CD14-positive monocyte (primary cell): Measurements from ENCODE around the gene NTRK3. TPM values are rescaled to one million over a fixed set of nuclear protein-coding genes. Genes with fewer than 3 reads are reported as not detected.

Source experiments
- DNase-seq, 3 donors: peaks; one replicate each; pipeline ENCODE4 v3.0.0-alpha.2; 2011 to 2022
- H2AFZ ChIP-seq: 2 replicates; pipeline ENCODE4 v1.6.0; 2012; ENCODE audit warnings: mild to moderate bottlenecking, low read depth, low read length, inconsistent platforms; ENCODE audit not compliant: insufficient read depth, poor library complexity, severe bottlenecking
- H3K27ac ChIP-seq, 2 donors: 1 replicate in 1 of 2; 2 replicates in 1 of 2; pipeline ENCODE4 v1.5.1; 2012 to 2013; ENCODE audit warnings: low read length in 2 of 2, control low read depth in 1 of 2, inconsistent platforms in 1 of 2, low read depth in 1 of 2, mild to moderate bottlenecking in 1 of 2
- H3K27me3 ChIP-seq, 2 donors: one replicate each; pipeline versions ENCODE4 v1.6.0 to v1.6.1; 2011 to 2013; ENCODE audit warnings: low read length in 2 of 2; ENCODE audit not compliant: control insufficient read depth in 2 of 2, insufficient read depth in 2 of 2
- H3K36me3 ChIP-seq, 2 donors: replicated peaks in 1 of 2; 1 replicate in 1 of 2; 2 replicates in 1 of 2; pipeline versions ENCODE4 v1.5.1 to v1.6.1; 2012 to 2013; ENCODE audit warnings: low read length in 2 of 2, control low read depth in 1 of 2, inconsistent platforms in 1 of 2, mild to moderate bottlenecking in 1 of 2; ENCODE audit not compliant: insufficient read depth in 2 of 2, control insufficient read depth in 1 of 2
- H3K4me1 ChIP-seq, 2 donors: 1 replicate in 1 of 2; 2 replicates in 1 of 2; pipeline versions ENCODE4 v1.5.1 to v1.6.1; 2012 to 2013; ENCODE audit warnings: low read length in 2 of 2, control low read depth in 1 of 2, inconsistent platforms in 1 of 2, mild to moderate bottlenecking in 1 of 2, moderate library complexity in 1 of 2; ENCODE audit not compliant: insufficient read depth in 2 of 2, control insufficient read depth in 1 of 2
- H3K4me2 ChIP-seq: replicated peaks from 2 replicates; pipeline ENCODE3; 2012; ENCODE audit warnings: low read length, moderate library complexity, mild to moderate bottlenecking; ENCODE audit not compliant: poor library complexity, severe bottlenecking; ENCODE audit errors: extremely low read depth
- H3K4me3 ChIP-seq, 3 experiments: fragments of 200-600 bp in 1 of 3; sonication (generic) in 1 of 3; replicated peaks in 1 of 3; 1 replicate in 2 of 3; 2 replicates in 1 of 3; pipeline ENCODE4 v1.5.1; 2011 to 2013; ENCODE audit warnings: low read length in 3 of 3, mild to moderate bottlenecking in 3 of 3, control low read depth in 2 of 3, low read depth in 2 of 3, inconsistent platforms in 1 of 3, moderate library complexity in 1 of 3
- H3K79me2 ChIP-seq: 2 replicates; pipeline ENCODE4 v1.6.0; 2012; ENCODE audit warnings: mild to moderate bottlenecking, control low read depth, inconsistent platforms, low read length, moderate library complexity; ENCODE audit not compliant: insufficient read depth
- H3K9ac ChIP-seq: 2 replicates; pipeline ENCODE4 v1.6.0; 2017; ENCODE audit warnings: low read length, mild to moderate bottlenecking; ENCODE audit not compliant: insufficient read depth, poor library complexity, severe bottlenecking
- H3K9me3 ChIP-seq, 2 donors: replicated peaks in 1 of 2; 1 replicate in 1 of 2; 2 replicates in 1 of 2; pipeline versions ENCODE4 v1.5.1 to v1.6.1; 2012 to 2013; ENCODE audit warnings: low read length in 2 of 2, control low read depth in 1 of 2; ENCODE audit not compliant: control insufficient read depth in 1 of 2, insufficient read depth in 1 of 2
- H4K20me1 ChIP-seq: 2 replicates; pipeline ENCODE4 v1.6.0; 2012; ENCODE audit warnings: mild to moderate bottlenecking, low read length, control low read depth, moderate library complexity; ENCODE audit not compliant: insufficient read depth
- H3K27ac Mint-ChIP-seq, 7 donors: one replicate each; pipeline ENCODE4 v1.8.0; 2020; ENCODE audit warnings: mild to moderate bottlenecking in 7 of 7, mixed read lengths in 7 of 7, moderate library complexity in 6 of 7, inconsistent platforms in 2 of 7
- H3K27me3 Mint-ChIP-seq, 3 donors: one replicate each; pipeline ENCODE4 v1.8.0; 2021 to 2022; ENCODE audit warnings: low read depth in 3 of 3, mild to moderate bottlenecking in 3 of 3, mixed read lengths in 3 of 3, moderate library complexity in 3 of 3, inconsistent platforms in 1 of 3
- H3K36me3 Mint-ChIP-seq, 2 donors: one replicate each; pipeline ENCODE4 v1.8.0; 2020; ENCODE audit warnings: mixed read lengths in 2 of 2, inconsistent platforms in 1 of 2, mild to moderate bottlenecking in 1 of 2
- H3K4me1 Mint-ChIP-seq: one replicate; pipeline ENCODE4 v1.8.0; 2020; ENCODE audit warnings: mild to moderate bottlenecking, mixed read lengths
- H3K4me3 Mint-ChIP-seq, 2 donors: one replicate each; pipeline ENCODE4 v1.8.0; 2020; ENCODE audit warnings: mild to moderate bottlenecking in 2 of 2, mixed read lengths in 2 of 2, moderate library complexity in 1 of 2
- H3K9me3 Mint-ChIP-seq, 7 donors: one replicate each; pipeline ENCODE4 v1.8.0; 2020 to 2022; ENCODE audit warnings: mixed read lengths in 7 of 7, mild to moderate bottlenecking in 6 of 7, moderate library complexity in 6 of 7, inconsistent platforms in 2 of 7
- CTCF ChIP-seq: fragments of 200-600 bp; IDR thresholded peaks from one replicate; pipeline ENCODE4 v1.8.0; 2022; ENCODE audit warnings: antibody characterized with exemption, mild to moderate bottlenecking
- WGBS: methylation state at CpG from one replicate; pipeline ENCODE4 v1.1.5; 2013; ENCODE audit warnings: missing lambda C conversion rate; ENCODE audit not compliant: insufficient coverage; 5-methylcytosine and 5-hydroxymethylcytosine counted together
- intact Hi-C, 2 donors: fragments of 100-400 bp; cut with micrococcal nuclease; formaldehyde crosslinking; loops; one replicate each; pipeline versions ENCODE4 v1.15.0 to v1.15.1; 2023
- polyA plus RNA-seq, 3 donors: library from polyadenylated mRNA; depleted of rRNA in 1 of 3; unstranded in 2 of 3; stranded (reverse) in 1 of 3; fragments of 300-500 nt in 2 of 3; fragments of >200 nt in 1 of 3; fragmentation: Illumina TruSeq in 2 of 3; gene quantifications; 1 replicate in 2 of 3; 2 replicates in 1 of 3; pipeline ENCODE4 v1.2.3, GENCODE V29; 2012 to 2021

Gene NTRK3
- polyA plus RNA-seq, 3 donors = not detected

- Histone ChIP-seq H3K4me2 (no peak overlapping the region), H3K9me3 (no peaks in the 10 kb centered on the region), H4K20me1 (no peaks in the 10 kb centered on the region), H3K4me3 (no peak overlapping the region), H3K27me3 (no peaks in the 10 kb centered on the region), H3K36me3 (no peaks in the 10 kb centered on the region), H3K4me1 (no peaks in the 10 kb centered on the region), H2AFZ (no peak overlapping the region), H3K9ac (no peak overlapping the region), H3K27ac (no peak overlapping the region), H3K79me2 (no peaks in the 10 kb centered on the region)
- WGBS = no CpG with 5 or more reads among the region's 5 CpGs
- no peaks in the 10 kb centered on the region for H3K36me3 Mint-ChIP-seq
- intact Hi-C loops = no loop called here
- peaks cover 0 to 5% (median 0%) of the 10 kb centered on the region in 7 donors for H3K9me3 Mint-ChIP-seq
- no peak for DNase-seq
- H3K4me3 Mint-ChIP-seq = no peak overlapping the region
- TF ChIP-seq CTCF = no peak
- no peaks in the 10 kb centered on the region for H3K4me1 Mint-ChIP-seq
- H3K27me3 Mint-ChIP-seq = peaks cover 0 to 6% (median 0%) of the 10 kb centered on the region in 3 donors
- no peak overlapping the region for H3K27ac Mint-ChIP-seq
Measured at GRCh38 chr15:88178631-88179030, 77.9 kb downstream of the NTRK3 start.

- peaks cover 0 to 6% (median 0%) of the 10 kb centered on the region in 3 donors for H3K27me3 Mint-ChIP-seq
- no peak overlapping the region for H2AFZ ChIP-seq
- no peaks in the 10 kb centered on the region for H3K4me1 ChIP-seq
- no peaks in the 10 kb centered on the region for H3K4me1 Mint-ChIP-seq
- intact Hi-C loops = no loop called here
- no peak overlapping the region for H3K27ac ChIP-seq
- H3K9me3 Mint-ChIP-seq = peaks cover 0 to 7% (median 0%) of the 10 kb centered on the region in 7 donors
- H3K36me3 Mint-ChIP-seq = no peaks in the 10 kb centered on the region
- no peaks in the 10 kb centered on the region for H3K79me2 ChIP-seq
- H3K4me3 Mint-ChIP-seq = no peak overlapping the region
- H3K4me3 ChIP-seq = no peak overlapping the region
- no peak for DNase-seq
- no peak overlapping the region for H3K27ac Mint-ChIP-seq
- H4K20me1 ChIP-seq = no peaks in the 10 kb centered on the region
- no peak overlapping the region for H3K4me2 ChIP-seq
- no peak for TF ChIP-seq CTCF
- H3K27me3 ChIP-seq = no peaks in the 10 kb centered on the region
- no peak overlapping the region for H3K9ac ChIP-seq
- no CpG with 5 or more reads among the region's 1 CpG for WGBS
- no peaks in the 10 kb centered on the region for H3K36me3 ChIP-seq
- H3K9me3 ChIP-seq = no peaks in the 10 kb centered on the region
Measured at GRCh38 chr15:88177451-88177850, 79.1 kb downstream of the NTRK3 start.
